GM12892 (cell line): Measurements from ENCODE around the gene CCDC192.

ENCODE experiments used
- POLR2A ChIP-seq: IDR thresholded peaks from 2 replicates; pipeline ENCODE4 v1.6.1; 2011; ENCODE audit warnings: low read depth, low read length, control low read depth
- TAF1 ChIP-seq: IDR thresholded peaks from 2 replicates; pipeline ENCODE4 v1.6.1; 2011; ENCODE audit warnings: low read depth, mild to moderate bottlenecking, control low read depth, low read length, borderline replicate concordance

DNA sequence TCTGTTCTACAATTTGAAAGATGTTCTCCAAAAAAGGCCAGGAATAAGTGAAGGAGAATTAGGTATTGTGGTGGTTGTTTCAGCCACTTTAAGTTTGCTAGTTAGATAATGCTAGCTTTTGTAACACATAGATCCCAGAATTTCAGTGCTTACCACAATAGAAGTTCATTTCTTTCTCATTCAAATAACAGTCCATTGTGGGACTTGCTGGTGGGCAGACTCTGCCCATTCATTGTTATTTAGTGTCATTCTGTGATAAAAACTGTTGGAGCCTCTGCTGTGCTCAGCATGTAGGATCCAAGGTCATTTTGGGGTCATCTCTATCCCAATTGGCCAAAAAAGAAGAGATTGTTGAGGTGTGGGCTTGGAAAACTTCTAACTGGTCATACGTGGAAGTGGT lies 106.8 kb downstream of the CCDC192 start:
- TF ChIP-seq TAF1 (no peak), POLR2A (no peak)
